Germinal center (tissue), 1 donor: ENCODE results near the gene STAT4.

ENCODE experiments used
- DNase-seq: peaks from one replicate; pipeline ENCODE4 v3.0.0; 2012; ENCODE audit warnings: mixed read lengths, low spot score

STAT4 gene

DNA sequence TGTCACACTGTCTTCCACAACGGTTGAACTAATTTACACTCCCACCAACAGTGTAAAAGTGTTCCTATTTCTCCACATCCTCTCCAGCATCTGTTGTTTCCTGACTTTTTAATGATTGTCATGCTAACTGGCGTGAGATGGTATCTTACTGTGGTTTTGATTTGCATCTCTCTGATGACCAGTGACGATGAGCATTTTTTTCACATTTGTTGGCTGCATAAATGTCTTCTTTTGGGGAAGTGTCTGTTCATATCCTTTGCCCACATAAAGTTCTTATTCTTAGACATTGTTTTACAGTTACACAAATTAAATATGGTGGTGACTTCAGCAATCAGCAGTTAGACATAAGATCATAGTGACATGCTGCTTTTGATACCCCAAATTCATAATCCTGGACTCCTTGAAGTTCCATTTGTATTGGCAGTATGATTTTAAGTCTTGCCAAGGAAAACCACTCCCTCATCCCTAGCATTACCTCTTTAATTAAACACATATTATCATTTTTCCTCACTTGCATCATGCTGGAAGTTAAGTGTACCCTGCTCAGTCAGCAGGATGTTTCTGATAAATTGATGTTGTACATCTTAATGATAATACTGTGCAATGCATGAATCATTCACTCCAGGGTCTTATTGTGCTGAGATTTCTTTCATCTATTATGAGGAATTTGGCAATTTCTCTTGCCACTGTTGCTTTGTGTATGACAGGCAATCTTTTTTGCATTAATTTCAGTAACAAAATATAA lies 69.2 kb downstream of the STAT4 start:
- no peak for DNase-seq

DNA sequence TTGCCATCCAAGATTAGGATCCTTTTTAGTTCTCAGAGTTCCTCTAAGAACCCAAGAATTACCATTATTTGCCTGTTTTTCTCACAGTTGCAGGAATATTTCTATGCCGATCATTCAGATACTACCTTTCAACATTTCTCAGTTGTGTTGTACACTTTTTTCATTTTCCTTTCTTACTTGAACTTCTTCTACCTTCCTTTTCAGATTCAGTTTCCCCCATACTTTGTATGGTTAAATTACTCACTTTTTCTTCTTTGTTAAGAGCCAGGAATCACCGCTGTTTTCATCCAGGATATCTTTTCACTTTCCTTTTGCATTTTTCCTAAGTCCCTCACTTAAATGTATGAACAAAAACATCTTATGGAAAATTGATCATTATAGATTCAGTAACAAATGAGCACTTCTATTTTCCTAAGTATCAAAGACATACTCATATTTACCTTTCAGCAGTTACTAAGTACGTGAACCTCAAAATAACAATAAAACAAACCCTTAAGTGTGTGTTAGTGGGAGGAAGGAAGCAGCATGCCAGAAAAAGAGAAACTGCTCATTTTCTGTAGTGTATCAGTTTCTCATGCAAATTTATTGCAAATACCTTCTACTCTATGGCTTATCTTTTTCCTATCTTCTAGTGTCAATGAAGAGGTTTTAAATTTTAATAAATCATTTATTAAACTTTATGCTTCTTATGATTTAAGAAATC lies 72.5 kb downstream of the STAT4 start:
- no peak for DNase-seq

DNA sequence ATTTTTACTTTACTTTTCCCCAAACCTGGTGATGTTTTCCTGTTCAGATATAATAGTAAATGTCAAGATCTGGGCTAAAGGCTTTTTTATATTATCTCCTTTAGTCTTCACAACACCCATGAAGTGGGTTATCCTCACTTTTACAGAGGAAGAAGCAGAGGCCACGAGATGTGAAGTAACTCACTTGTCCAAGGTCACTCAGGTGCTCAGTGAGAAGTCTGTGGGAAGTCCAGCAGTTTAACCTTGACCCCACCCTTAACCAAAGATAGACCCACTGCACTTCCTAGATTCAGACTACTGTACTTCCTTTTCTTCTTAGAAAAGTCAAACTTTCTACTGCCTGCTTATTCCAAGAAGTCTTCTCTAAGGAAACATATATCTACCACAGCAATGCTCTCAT lies 80.5 kb downstream of the STAT4 start:
- no peak for DNase-seq

DNA sequence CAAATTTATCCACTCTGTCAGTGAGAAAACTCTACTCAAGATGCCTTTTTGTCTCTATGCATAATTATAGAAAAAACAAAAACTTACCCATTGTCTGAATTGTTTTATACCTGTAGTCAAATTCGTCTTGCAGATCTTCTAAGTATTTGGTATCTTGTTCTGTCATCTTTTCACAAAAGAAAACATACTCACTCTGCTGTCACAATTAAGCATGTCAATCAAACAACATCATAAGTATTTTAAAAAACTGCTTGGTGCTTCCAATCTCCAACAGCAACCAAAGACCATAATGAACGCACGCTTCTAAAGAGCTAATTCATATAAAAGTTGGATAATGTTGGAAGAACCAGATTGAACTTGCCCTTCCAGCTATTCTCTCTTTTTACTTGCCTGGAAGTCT lies 81.2 kb downstream of the STAT4 start:
- DNase-seq = no peak

DNA sequence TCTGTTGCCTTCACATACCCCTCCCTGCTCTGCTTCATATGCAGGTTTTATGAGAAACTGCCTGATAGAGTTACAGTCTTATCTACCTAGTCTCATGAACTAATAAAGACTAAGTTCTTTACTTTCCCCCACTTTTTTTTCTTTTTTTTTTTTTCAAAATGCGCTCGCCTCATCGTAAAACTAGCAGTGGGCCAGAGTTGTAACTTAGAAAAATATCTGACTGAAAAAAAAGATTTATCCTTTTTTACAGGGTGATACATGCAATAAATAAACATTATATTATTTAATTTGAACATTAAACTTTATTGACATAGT lies 83.9 kb downstream of the STAT4 start:
- no peak for DNase-seq

DNA sequence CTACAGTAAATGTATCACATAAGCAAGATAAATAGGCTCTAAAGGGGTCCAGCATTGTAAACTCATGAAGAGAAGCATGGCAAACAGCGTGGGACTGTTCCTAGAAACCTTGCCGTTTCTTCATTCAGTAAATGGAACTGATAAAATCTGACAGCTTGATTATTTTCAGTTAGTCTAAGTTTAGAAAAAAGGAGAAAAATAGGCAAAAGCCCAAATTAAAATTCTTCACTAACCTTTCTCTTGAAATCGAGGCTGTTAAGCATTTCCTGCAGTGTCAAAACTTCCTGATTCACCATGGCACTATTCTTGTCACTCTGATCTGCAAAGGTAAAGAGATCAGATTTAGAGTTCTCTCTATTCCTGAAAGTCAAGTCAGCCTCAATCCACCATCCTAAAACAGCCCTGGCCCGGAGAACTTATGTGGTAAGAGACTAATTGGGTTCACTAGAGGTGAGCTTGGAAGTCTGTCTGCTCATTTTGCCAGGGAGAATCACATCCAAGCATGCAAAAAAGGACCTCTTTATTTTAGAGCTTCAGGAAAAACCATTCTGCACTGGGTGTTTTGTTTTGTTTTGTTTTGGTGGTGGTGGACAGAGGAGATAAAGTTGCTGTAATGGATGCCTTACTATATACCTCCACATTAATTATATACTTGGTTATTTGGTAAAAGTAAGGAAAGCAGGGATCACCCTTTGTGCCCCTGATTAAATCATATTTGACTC lies 84.4 kb downstream of the STAT4 start:
- DNase-seq = no peak

- DNase-seq = no peak
Observed at GRCh38 chr2:191065785-191066184, 85.0 kb downstream of the STAT4 start.

DNA sequence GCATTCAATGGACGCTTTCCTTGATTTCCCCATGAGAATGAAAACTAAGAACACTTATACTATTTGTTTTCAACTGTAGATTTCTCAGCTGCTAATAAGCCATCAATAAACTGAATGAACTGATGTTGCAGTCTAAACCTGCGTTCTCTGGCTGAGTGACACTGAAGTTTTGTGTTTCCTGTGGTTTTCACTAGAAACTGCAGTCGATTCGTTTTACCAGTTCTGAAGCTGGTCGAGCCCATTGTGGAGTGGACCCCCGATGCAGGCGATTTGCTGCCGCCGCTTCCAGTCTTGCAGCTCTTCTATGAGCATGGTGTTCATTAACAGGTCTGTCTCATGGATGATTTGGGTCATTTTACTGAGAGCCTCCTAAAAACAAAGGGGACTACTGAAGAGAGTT lies 86.2 kb downstream of the STAT4 start:
- DNase-seq = no peak

DNA sequence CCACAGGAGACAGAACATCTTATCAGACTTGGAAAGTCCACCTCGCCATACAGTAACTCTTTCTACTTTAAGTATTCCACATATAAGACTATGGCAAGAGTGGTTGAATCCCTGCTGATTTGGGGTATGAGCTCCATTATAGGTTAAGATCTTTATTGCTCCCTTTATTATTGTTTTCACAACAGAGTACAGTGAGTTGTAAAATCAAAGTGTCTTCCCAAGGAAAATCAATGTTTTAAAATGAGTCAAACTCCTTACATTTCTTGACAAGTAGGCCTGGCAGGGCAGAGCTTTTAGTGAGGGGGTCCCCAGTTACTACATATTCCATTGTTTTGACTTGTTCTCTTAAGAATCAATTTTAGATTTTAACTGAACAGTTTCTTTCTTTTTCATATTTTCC lies 87.2 kb downstream of the STAT4 start:
- DNase-seq = no peak

GRCh38 chr2:191061381-191061980 lies 89.3 kb downstream of the STAT4 start:
- no peak for DNase-seq

GRCh38 chr2:191059308-191059707 lies 91.5 kb downstream of the STAT4 start:
- no peak for DNase-seq

DNA sequence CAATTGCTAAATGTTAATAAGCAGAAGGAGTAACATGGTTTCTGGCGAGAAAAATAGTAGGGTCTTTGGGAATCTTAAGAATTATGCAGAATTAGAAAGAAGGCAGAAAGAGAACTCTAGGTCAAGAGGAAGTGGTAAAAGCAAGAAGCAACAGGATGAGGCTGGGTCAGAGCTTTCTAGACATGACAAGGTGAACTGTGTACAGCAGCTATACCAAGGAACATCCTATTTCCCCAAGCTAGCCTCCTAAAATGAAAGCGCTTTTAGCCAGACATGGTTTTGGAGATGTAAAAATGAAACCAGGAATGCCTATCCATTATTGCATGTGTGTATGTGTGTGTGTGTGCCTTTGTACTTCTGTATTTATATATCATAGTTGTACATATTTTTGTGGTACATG lies 94.6 kb downstream of the STAT4 start:
- DNase-seq = no peak

DNA sequence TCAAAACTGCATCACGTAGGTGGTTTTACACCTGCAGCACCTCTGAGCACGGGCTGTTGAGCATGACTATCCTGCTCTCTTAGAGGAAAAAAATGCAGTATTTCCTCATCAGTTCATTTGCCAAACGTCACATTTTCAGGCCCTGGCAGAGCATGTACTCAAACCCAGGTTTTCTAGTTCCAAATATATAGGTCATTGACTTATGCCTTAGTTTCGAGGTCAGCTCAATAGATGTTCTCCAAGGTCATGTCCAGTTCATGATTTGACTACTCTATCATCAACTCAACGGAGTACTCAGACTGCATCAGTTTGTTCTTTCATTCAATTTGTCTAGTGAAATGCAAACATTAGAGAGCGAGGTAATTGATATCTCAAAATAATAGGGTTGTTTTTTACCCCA lies 97.5 kb downstream of the STAT4 start:
- DNase-seq = no peak

DNA sequence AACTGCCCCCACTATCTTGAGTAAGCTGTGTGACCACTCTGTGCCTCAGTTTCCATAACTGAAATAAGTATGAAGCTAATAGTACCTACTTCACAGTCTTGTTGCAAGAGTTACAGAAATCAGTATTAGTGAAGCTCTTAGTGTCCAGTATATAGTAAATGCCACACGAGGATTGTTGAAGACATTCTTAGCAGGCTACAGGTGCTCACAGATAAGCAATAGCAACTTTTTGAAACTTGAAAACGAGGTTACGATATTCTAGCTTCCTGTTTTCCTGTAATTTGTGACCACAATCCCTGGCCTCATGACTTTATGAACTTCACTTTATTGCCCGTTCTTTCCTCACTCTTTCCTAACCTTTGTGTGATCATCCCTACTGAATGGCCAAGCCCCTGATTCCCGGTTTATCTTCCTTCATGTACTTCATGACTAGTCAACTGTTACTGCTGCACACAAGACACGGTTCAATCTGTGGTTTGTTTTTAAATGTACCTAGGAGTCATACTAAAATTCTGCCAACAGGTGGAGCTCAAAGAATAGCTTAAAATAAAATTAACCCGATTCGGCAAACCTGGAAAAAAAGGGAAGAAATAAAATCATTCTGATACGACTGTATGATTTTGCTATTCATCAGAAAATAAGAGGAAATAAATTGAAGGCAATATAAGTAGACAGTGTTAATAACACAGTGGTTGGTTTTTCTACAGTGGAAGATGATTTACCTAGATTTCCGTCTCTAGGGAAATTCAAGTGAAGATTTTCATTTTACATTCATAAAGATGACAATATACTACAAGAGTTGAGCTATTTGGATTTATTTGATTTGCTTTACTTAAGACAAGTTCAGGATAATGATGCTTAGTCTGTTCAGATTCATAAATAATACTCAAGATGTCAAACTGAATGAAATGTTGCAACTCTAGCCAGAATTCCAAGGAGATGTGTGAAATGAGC lies 98.7 kb downstream of the STAT4 start:
- DNase-seq = peak; percentile 23

DNA sequence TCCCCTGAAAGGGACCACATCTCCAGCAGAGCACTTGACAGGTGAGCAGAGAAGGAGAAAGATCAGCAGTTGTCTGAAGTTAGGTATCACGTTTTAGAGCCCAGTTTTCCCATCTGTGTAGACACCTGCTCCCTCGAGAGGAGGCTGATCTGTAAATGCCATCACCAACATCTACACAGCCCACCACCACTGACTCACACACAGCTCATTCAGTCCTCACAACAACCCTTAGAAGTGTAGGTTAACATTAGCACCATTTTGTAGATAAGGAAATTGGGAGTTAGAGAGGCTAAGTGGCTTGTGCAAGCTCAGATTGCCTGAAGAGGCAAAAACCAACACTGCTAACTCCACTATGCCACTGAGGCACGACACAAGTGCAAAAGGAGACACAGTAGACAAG lies 99.6 kb downstream of the STAT4 start:
- DNase-seq = no peak

DNA sequence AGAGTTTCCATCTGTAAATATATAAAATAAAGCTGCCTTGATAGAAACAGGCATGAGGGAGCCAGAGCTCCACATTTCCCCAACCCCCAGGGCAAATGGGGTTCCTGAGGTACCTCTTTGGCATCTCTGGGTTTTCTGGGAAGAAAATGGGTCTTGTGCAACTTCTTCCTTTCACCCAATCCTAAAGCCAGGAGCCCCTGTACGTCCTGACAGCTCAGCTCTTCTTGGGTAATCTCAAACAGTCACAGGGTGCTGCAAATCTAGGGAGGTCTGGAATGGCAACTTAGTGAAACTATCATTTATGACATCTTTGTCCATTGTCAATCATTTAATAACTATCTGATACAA lies 100.2 kb downstream of the STAT4 start:
- DNase-seq = no peak

DNA sequence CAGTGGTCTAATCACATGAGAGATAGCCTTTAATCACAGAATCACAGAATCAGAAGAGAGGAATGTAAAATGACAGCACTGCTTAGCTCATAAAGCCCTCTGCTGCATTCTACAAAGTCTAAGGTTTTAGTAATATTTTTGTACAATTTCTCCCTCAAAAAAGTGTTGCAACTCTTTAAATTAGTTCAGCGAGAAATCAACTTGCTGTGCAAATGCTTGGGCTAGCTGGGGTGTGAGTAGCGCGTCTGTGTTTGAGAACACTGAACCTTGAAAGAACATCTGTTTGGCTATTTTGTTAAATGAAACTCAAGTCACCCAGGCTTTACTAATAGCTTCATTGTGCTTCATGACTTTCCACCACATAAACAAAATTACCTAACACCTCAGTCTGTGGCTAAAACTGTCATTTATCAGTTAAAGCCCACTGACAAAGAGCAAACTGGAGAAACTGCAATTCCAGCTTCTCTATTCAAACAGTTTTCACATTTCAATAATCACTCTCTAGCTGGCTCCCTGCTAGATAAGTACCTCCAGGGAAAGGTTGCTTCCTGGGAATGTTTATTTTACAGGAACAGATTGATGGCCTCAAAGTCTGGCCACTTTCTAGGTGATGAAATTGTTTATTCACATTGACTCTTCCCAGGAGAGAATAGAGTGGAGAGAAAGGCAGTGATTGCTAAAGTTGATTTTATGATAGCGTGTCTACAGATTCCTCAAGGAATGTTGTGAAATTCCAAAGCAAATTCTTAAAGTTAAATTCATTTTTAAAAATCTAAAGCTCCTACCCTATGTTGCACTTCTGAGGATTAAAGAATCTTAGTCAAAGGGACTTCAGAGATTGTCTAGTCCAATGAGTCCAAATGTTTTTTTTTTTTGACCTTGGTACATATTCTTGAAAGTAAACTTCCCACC lies 100.8 kb downstream of the STAT4 start:
- DNase-seq = no peak

GRCh38 chr2:191048073-191048472 lies 102.7 kb downstream of the STAT4 start:
- no peak for DNase-seq

DNA sequence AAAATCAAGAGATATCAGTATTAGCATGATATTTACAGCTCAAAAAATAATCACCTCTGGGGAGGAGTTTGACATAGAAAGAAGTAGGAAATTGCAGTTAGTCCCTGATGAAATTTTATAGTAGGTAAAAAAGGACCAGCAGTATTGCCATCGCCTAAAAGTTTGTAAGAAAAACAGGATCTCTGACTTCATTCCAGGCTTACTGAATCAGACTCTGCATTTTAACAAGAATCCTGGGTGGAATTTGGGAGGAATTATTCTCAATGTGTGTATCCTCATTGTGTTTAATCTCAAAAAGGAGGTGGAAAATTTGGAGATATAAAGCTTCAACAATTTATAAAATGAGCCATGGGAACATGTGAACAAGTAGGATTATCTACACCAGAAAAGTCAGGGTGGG lies 105.7 kb downstream of the STAT4 start:
- no peak for DNase-seq

- no peak for DNase-seq
Observed at GRCh38 chr2:191043438-191043837, 107.4 kb downstream of the STAT4 start.
